ENCODE results near the gene OSTN. TPM values are rescaled to one million over a fixed set of nuclear protein-coding genes. Genes with fewer than 3 reads are reported as not detected.
A peak's percentile ranks its signal among the peaks of the same experiment; 100 is the strongest.

The OSTN gene
- total RNA-seq, 2 donors from 2014 or later = not detected

DNA sequence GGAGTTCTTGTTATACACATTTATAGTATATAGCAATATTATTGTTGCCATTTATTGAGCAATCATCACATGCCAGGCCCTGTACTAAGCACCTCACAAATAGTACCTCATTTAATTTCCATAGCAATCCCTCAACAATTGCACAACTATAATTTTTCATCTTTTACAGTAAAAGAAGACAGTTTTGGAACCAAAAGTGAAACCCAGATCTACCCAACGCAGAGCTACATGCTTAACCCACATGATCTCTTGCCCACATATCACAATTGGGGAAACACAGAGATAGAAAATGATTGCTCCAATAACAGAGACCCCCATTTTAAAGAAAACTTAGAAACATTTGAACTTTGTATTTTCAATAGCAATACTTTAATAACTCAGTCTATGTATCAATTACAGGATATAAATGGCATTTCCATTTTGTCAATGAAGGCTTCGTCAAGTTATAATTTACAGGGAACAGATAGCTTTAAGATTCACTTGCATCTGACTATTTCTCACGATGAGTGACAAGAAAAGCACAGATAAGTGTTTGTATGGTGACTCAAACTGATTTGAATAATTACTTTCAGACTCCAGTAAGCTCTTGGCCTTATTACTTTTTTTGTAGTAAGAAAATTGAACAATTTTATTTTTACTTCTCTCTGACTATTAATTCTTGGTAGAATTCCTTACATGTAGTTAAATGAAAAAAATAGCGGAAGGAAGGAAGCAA is 91.4 kb downstream of the OSTN start:
- no peak for DNase-seq
- Mint-ChIP-seq H3K27me3 (ENCODE audit: low read depth) (no peaks in the 10 kb centered on the region), H3K4me1 (ENCODE audit: low read depth) (peaks cover 9% of the 10 kb centered on the region), H3K4me3 (peak overlapping the region; percentile 23 to 59), H3K27ac (peak overlapping the region; percentile 81), H3K36me3 (ENCODE audit: insufficient read depth in 2 of 2) (no peaks in the 10 kb centered on the region), H3K9me3 (no peaks in the 10 kb centered on the region)
- peak in 1 of 2 donors; percentile 64 for ATAC-seq (replicated peaks in 1 of 2)

DNA sequence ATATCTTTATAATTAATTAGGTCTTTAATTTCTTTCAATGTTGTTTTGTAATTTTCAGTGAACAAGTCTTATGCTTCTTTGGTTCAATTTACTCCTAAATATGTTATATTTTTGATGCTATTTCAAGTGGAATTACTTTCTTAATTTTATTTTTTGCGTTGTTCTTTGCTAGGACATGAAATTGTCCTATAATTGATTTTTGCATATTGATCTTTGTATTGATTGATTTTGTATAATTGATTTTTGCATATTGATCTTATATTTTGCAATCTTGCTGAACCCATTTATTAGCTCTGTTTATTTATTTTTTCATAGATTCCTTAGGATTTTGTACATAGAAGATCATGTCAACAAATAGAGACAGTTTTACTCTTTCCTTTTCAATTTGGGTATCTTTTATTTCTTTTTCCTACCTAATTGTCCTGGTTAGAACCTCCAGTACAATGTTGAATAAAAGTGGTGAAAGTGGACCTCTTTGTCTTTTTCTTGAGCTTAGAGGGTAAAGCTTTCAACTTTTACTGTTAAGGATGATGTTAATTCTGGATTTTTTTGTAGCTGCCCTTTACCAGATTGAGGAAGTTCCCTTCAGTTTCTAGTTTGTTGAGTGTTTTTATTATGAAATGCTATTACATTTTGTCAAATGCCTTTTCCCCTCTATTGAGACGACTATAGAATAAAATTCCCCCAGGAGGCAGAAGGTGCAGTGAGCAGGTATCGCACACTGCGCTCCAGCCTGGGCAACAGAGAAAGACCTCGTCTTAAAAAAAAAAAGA is 93.4 kb downstream of the OSTN start:
- Mint-ChIP-seq H3K27ac (no peak overlapping the region), H3K4me3 (no peak overlapping the region), H3K9me3 (no peaks in the 10 kb centered on the region), H3K27me3 (ENCODE audit: low read depth) (no peaks in the 10 kb centered on the region), H3K36me3 (ENCODE audit: insufficient read depth in 2 of 2) (no peaks in the 10 kb centered on the region), H3K4me1 (ENCODE audit: low read depth) (peaks cover 9% of the 10 kb centered on the region)
- ATAC-seq (replicated peaks in 1 of 2) (no peak), DNase-seq (no peak)

DNA sequence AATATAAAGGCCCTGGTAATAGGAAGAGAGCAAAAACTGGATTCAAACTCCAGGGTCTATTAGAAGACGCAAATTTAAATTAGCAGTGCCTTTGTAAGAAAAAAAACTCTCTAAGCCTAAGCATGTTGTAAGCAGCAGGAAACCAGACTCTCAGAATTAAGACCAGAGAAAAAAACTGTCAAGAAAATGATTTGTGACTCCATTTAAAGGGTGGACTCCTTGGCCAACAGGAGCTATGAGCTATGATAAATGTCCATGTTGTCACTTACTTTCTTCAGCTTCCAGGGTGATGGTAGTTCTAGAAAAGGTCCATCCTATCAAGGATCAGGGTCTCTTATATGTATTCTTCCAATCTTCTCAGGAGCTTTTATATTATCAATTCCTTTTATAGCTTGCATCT is 95.2 kb downstream of the OSTN start:
- no peak for DNase-seq
- no peaks in the 10 kb centered on the region for H3K27me3 Mint-ChIP-seq (ENCODE audit: low read depth)
- H3K4me1 Mint-ChIP-seq (ENCODE audit: low read depth) = peaks cover 9% of the 10 kb centered on the region
- no peak overlapping the region for H3K27ac Mint-ChIP-seq
- H3K36me3 Mint-ChIP-seq (ENCODE audit: insufficient read depth in 2 of 2) = no peaks in the 10 kb centered on the region
- ATAC-seq (replicated peaks in 1 of 2) = no peak
- no peak overlapping the region for H3K4me3 Mint-ChIP-seq
- no peaks in the 10 kb centered on the region for H3K9me3 Mint-ChIP-seq

DNA sequence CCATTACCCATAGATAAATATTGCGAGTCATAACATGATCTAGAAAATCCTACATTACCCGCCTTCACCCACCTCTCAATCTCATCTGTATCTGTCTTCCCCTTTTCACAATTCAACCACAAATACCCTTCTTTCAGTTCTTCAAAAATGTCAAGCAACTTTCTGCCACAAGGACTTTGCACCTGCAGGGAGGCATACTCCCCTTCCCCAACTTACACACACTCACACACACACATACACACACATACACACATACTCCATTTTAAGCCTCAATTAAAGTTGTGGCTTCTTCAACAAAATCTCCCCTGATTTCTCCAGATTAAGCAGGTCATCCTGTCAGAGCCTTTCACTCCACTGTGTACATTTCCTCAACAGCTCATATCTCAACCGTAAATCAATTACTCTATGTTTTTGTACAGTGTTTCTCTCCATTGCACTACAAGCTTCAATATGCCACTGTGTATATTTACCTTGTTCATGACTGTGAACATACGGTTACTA is 97.0 kb downstream of the OSTN start:
- Mint-ChIP-seq H3K36me3 (ENCODE audit: insufficient read depth in 2 of 2) (no peaks in the 10 kb centered on the region), H3K27ac (no peak overlapping the region), H3K27me3 (ENCODE audit: low read depth) (no peaks in the 10 kb centered on the region), H3K4me1 (ENCODE audit: low read depth) (no peaks in the 10 kb centered on the region), H3K9me3 (no peaks in the 10 kb centered on the region), H3K4me3 (no peak overlapping the region)
- no peak for ATAC-seq (replicated peaks in 1 of 2)
- no peak for DNase-seq

DNA sequence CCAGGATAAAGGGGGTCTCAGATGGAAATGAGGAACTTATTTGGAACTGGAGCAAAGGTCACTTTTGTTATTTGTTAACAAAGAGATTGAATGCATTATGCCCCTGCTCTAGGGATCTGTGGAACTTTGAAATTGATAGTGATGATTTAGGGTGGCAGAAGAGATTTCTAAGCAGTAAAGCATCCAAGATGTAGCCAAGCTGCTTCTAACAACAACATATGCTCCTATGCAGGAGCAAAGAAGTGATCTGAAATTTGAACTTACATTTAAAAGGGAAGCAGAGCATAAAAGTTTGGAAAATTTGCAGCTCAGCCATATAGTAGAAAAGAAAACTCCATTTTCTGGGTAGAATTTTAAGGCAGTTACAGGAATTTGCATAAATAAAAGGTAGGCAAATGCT is 99.8 kb downstream of the OSTN start:
- H3K27ac Mint-ChIP-seq = no peak overlapping the region
- no peaks in the 10 kb centered on the region for H3K9me3 Mint-ChIP-seq
- H3K4me3 Mint-ChIP-seq = no peak overlapping the region
- DNase-seq (no peak), ATAC-seq (replicated peaks in 1 of 2) (no peak)
- H3K4me1 Mint-ChIP-seq (ENCODE audit: low read depth) = no peaks in the 10 kb centered on the region
- H3K36me3 Mint-ChIP-seq (ENCODE audit: insufficient read depth in 2 of 2) = no peaks in the 10 kb centered on the region
- H3K27me3 Mint-ChIP-seq (ENCODE audit: low read depth) = no peaks in the 10 kb centered on the region

DNA sequence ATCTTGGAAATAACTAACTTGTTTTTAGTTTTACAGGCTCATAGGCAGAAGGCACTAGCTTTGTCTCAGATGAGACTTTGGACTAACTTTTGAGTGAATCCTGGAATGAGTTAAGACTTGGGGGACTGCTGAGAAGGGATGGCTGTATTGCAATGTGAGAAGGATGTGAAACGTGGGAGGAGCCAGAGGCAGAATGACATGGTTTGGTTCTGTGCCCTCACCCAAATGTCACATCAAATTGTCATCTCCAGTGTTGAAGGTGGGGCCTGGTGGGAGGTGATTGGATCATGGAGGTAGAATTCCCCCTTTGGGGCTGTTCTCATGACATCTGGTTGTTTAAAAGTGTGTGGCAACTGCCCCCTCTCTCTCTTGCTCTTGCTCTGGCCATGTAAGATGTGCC is 101.4 kb downstream of the OSTN start:
- ATAC-seq (replicated peaks in 1 of 2) (peak in 1 of 2 donors; percentile 30), DNase-seq (no peak)
- Mint-ChIP-seq H3K4me1 (ENCODE audit: low read depth) (no peaks in the 10 kb centered on the region), H3K27me3 (ENCODE audit: low read depth) (no peaks in the 10 kb centered on the region), H3K4me3 (no peak overlapping the region), H3K36me3 (ENCODE audit: insufficient read depth in 2 of 2) (no peaks in the 10 kb centered on the region), H3K27ac (no peak overlapping the region), H3K9me3 (no peaks in the 10 kb centered on the region)

DNA sequence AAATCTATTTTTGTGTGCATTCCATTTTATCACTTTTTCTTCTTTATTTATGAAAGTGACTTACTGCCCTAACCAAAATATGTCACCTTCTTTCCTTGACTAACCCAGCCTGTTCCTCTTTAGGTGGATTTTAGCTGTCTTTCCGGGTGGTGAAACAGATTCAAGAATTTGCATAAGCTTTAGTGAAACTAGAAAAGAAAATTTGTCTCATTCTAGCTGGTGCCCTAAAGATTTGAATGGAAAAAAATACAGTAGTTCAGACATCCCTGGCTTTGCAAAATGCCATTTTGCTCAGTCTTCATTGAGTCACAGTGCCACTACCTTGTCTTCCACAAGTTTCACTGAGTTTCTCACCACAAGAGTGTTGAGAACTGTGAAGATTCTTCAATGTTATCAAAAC is 102.0 kb downstream of the OSTN start:
- no peaks in the 10 kb centered on the region for H3K4me1 Mint-ChIP-seq (ENCODE audit: low read depth)
- peak; percentile 36 to 56 for ATAC-seq (replicated peaks in 1 of 2)
- H3K36me3 Mint-ChIP-seq (ENCODE audit: insufficient read depth in 2 of 2) = no peaks in the 10 kb centered on the region
- peak overlapping the region in 1 of 2 donors; percentile 9 for H3K4me3 Mint-ChIP-seq
- no peaks in the 10 kb centered on the region for H3K27me3 Mint-ChIP-seq (ENCODE audit: low read depth)
- DNase-seq = no peak
- no peaks in the 10 kb centered on the region for H3K9me3 Mint-ChIP-seq
- H3K27ac Mint-ChIP-seq = no peak overlapping the region

DNA sequence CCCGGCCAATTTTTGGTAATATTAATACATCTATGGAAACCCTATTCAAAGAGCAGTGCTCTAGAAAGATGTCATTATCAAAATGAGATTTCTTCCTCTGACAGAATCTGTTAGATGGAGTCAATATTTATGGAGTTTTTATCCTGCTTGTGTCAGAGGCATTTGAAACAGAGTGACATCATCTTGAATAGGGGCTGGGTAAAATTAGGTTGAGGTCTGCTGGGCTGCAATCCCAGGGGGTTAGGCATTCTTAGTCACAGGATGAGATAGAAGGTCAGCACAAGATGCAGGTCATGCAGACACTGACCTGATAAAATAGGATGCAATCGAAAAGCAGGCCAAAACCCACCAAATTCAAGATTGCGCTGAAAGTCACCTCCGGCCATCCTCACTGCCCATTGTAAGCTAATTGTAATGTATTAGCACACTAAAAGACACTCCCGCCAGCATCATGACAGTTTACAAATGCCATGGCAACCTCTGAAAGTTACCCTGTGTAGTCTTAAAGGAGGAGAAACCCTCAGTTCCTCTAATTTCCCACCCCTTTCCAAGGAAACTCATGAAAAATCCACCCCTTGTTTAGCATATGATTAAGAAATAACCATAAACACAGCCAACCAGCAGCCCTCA is 102.9 kb downstream of the OSTN start:
- ATAC-seq (replicated peaks in 1 of 2) (no peak), DNase-seq (no peak)
- no peaks in the 10 kb centered on the region for H3K9me3 Mint-ChIP-seq
- no peak overlapping the region for H3K4me3 Mint-ChIP-seq
- H3K27me3 Mint-ChIP-seq (ENCODE audit: low read depth) = no peaks in the 10 kb centered on the region
- H3K4me1 Mint-ChIP-seq (ENCODE audit: low read depth) = no peaks in the 10 kb centered on the region
- H3K36me3 Mint-ChIP-seq (ENCODE audit: insufficient read depth in 2 of 2) = no peaks in the 10 kb centered on the region
- no peak overlapping the region for H3K27ac Mint-ChIP-seq

DNA sequence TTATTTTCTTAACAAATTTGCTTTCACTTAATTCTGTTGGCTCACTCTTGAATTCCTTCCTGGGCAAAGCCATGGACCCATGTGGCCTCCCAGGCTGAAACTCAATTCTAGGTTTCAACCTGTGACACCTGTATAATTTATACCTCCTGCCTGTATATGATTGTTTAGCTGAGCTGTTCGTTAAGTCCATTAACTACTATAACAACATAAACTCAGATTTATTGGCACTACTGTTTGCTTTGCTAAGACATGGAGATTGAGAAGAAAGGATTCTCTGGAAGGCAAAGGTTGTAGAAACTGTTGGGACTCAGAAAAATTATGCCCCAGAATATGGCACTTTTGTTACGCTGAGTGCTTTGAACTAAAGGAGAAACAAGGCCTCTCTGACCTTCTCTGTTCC is 103.4 kb downstream of the OSTN start:
- no peaks in the 10 kb centered on the region for H3K4me1 Mint-ChIP-seq (ENCODE audit: low read depth)
- no peak overlapping the region for H3K27ac Mint-ChIP-seq
- H3K27me3 Mint-ChIP-seq (ENCODE audit: low read depth) = no peaks in the 10 kb centered on the region
- DNase-seq = no peak
- H3K4me3 Mint-ChIP-seq = no peak overlapping the region
- no peaks in the 10 kb centered on the region for H3K9me3 Mint-ChIP-seq
- no peaks in the 10 kb centered on the region for H3K36me3 Mint-ChIP-seq (ENCODE audit: insufficient read depth in 2 of 2)
- no peak for ATAC-seq (replicated peaks in 1 of 2)

DNA sequence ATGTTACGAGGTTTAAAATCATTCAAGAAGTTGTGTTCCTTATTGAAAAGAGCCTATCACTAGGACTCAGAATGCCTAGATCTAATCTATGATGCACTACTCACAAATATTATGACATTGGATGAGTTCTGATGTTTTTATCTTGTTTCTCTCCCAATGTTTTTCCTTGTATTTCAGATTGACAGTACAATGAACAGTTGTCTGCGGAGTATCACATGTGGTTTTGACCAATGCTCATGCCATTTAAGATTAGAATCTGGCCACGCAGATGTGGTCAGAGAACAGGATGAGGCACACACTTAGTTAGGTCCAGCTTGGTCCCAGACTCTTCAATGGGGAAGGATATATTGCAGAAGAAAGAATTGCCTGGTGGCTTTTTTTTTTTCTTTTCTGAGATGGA is 104.6 kb downstream of the OSTN start:
- Mint-ChIP-seq H3K4me1 (ENCODE audit: low read depth) (no peaks in the 10 kb centered on the region), H3K27ac (no peak overlapping the region), H3K9me3 (no peaks in the 10 kb centered on the region), H3K4me3 (no peak overlapping the region), H3K27me3 (ENCODE audit: low read depth) (no peaks in the 10 kb centered on the region), H3K36me3 (ENCODE audit: insufficient read depth in 2 of 2) (no peaks in the 10 kb centered on the region)
- no peak for ATAC-seq (replicated peaks in 1 of 2)
- no peak for DNase-seq

DNA sequence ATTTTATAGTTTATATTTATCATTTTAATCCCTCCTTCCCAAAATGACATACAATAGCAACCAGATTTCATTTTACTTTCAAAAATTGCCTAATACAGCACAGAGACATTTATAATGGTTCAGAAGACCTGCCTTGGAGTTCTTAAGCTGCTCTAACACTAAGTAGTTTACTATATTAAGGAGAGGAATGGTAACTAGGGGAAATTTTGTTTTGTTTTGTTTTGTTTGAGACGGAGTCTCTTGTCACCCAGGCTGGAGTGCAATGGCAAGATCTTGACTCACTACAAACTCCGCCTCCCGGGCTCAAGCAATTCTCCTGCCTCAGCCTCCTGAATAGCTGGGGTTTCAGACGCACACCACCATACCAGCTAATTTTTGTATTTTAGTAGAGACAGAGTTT is 107.4 kb downstream of the OSTN start:
- no peak for ATAC-seq (replicated peaks in 1 of 2)
- DNase-seq = no peak
- no peaks in the 10 kb centered on the region for H3K36me3 Mint-ChIP-seq (ENCODE audit: insufficient read depth in 2 of 2)
- peaks cover 0 to 4% of the 10 kb centered on the region in 2 donors for H3K9me3 Mint-ChIP-seq
- no peak overlapping the region for H3K27ac Mint-ChIP-seq
- no peaks in the 10 kb centered on the region for H3K27me3 Mint-ChIP-seq (ENCODE audit: low read depth)
- H3K4me1 Mint-ChIP-seq (ENCODE audit: low read depth) = no peaks in the 10 kb centered on the region
- no peak overlapping the region for H3K4me3 Mint-ChIP-seq

DNA sequence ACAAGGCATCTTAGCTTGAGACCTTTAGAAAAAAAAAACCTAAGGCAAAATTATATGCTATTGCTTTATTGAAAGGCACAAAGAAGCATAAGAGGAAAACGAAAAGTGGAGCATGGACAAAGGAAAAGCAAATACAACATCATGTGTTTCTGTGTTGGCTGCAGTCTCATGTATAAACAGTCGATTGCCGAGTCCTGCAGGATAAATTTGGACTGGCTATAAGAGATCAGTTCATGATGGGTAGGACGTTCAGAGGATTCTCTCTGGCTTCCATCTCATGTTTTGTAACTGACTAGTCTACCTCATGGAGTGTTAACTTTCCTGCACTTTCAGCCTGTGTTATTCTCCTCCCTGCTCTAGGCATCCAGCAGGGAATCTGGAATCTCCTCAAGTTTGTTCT is 108.3 kb downstream of the OSTN start:
- Mint-ChIP-seq H3K36me3 (ENCODE audit: insufficient read depth in 2 of 2) (no peaks in the 10 kb centered on the region), H3K4me1 (ENCODE audit: low read depth) (no peaks in the 10 kb centered on the region), H3K27ac (no peak overlapping the region), H3K9me3 (peaks cover 0 to 4% of the 10 kb centered on the region in 2 donors), H3K4me3 (no peak overlapping the region), H3K27me3 (ENCODE audit: low read depth) (no peaks in the 10 kb centered on the region)
- no peak for ATAC-seq (replicated peaks in 1 of 2)
- no peak for DNase-seq

DNA sequence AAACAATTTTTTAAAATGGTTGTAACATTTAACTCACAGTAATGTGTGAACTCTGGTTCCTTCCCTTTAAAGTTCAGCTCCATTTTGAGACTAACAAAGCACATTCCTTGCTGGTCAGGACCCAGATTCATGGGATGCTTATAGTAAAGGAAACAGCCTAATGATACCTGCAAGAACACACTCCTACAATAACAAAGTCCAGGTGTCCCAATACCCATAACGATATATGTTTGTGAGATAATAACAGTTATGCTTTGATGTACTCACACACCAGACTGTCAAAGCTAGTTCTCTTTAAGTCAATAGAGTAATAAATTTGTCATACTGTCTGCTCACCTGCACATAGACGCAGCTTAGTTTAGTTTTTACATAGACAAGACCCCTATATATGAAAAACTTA is 114.3 kb downstream of the OSTN start:
- H3K36me3 Mint-ChIP-seq (ENCODE audit: insufficient read depth in 2 of 2) = no peaks in the 10 kb centered on the region
- DNase-seq = no peak
- no peaks in the 10 kb centered on the region for H3K4me1 Mint-ChIP-seq (ENCODE audit: low read depth)
- H3K27ac Mint-ChIP-seq = no peak overlapping the region
- H3K27me3 Mint-ChIP-seq (ENCODE audit: low read depth) = no peaks in the 10 kb centered on the region
- H3K4me3 Mint-ChIP-seq = no peak overlapping the region
- ATAC-seq (replicated peaks in 1 of 2) = no peak
- peaks cover 0 to 4% of the 10 kb centered on the region in 2 donors for H3K9me3 Mint-ChIP-seq
